Caco-2 (cell line): ENCODE data around the gene IL11. TPM values are rescaled to one million over a fixed set of nuclear protein-coding genes. Genes with fewer than 3 reads are reported as not detected.

Source experiments
- BruUV-seq: library from RNA; stranded (reverse); fragments of 400-500 nt; replicated peaks from 2 replicates; lab custom pipeline; 2021; lab: Mats Ljungman, UMichigan
- CTCF ChIA-PET: fragments of 300-600 bp; sonication (Branson Sonifier 250); formaldehyde crosslinking; loops from one replicate; lab custom pipeline; 2022; ENCODE audit warnings: antibody characterized with exemption; lab: Charles Lee
- POLR2A ChIA-PET: fragments of 300-600 bp; sonication (Branson Sonifier 250); formaldehyde crosslinking; loops from one replicate; lab custom pipeline; 2022; ENCODE audit warnings: antibody characterized with exemption; lab: Charles Lee
- DNase-seq, 2 experiments: peaks; one replicate each; pipeline versions ENCODE4 v3.0.0 to v3.0.0-alpha.2; 2020 to 2022
- H3K27me3 ChIP-seq: replicated peaks from 2 replicates; pipeline ENCODE4 v1.6.0; 2011; ENCODE audit warnings: low read length; ENCODE audit not compliant: control insufficient read depth, insufficient read depth
- H3K36me3 ChIP-seq: 2 replicates; pipeline ENCODE4 v1.5.1; 2011; ENCODE audit warnings: low read length; ENCODE audit not compliant: control insufficient read depth, insufficient read depth
- H3K4me1 ChIP-seq: fragments of 250-450 bp; sonication (Bioruptor Pico); 2 replicates; pipeline ENCODE4 v1.5.1; 2020; ENCODE audit warnings: mild to moderate bottlenecking
- H3K4me3 ChIP-seq: 2 replicates; pipeline ENCODE4 v1.5.1; 2011; ENCODE audit warnings: low read depth, mild to moderate bottlenecking, control low read depth, low read length
- H3K9me3 ChIP-seq: fragments of 250-450 bp; sonication (Bioruptor Pico); 2 replicates; pipeline ENCODE4 v1.5.1; 2020; ENCODE audit warnings: mild to moderate bottlenecking, moderate library complexity
- H3K27ac Mint-ChIP-seq: one replicate; pipeline ENCODE4 v1.8.0; 2022; ENCODE audit warnings: mixed read lengths; ENCODE audit not compliant: unreplicated experiment
- H3K27me3 Mint-ChIP-seq: one replicate; pipeline ENCODE4 v1.8.0; 2022; ENCODE audit warnings: mixed read lengths; ENCODE audit not compliant: insufficient read depth, unreplicated experiment
- H3K36me3 Mint-ChIP-seq: one replicate; pipeline ENCODE4 v1.8.0; 2022; ENCODE audit warnings: mild to moderate bottlenecking, mixed read lengths; ENCODE audit not compliant: insufficient read depth, unreplicated experiment
- H3K4me1 Mint-ChIP-seq: one replicate; pipeline ENCODE4 v1.8.0; 2022; ENCODE audit warnings: low read depth, mixed read lengths; ENCODE audit not compliant: unreplicated experiment
- H3K4me3 Mint-ChIP-seq: one replicate; pipeline ENCODE4 v1.8.0; 2022; ENCODE audit warnings: mild to moderate bottlenecking, moderate library complexity, mixed read lengths; ENCODE audit not compliant: unreplicated experiment
- H3K9me3 Mint-ChIP-seq: one replicate; pipeline ENCODE4 v1.8.0; 2022; ENCODE audit warnings: mixed read lengths; ENCODE audit not compliant: unreplicated experiment
- intact Hi-C: fragments of 100-400 bp; cut with micrococcal nuclease; formaldehyde crosslinking; loops from one replicate; pipeline ENCODE4 v1.10.0; 2022; ENCODE audit not compliant: unreplicated experiment
- total RNA-seq: library from RNA; stranded (reverse); gene quantifications from 2 replicates; pipeline ENCODE4 v1.2.3, GENCODE V29; 2022
- TF ChIP-seq, protein P1 (sequence below), 2 experiments: fragments of 200-600 bp in 1 of 2; IDR thresholded peaks; 1 replicate in 1 of 2; 2 replicates in 1 of 2; pipeline versions ENCODE4 v1.5.1 to v1.8.0; 2011 to 2022; ENCODE audit warnings: antibody characterized with exemption in 1 of 2, control low read depth in 1 of 2, inconsistent platforms in 1 of 2, low read depth in 1 of 2, low read length in 1 of 2, mild to moderate bottlenecking in 1 of 2, moderate library complexity in 1 of 2; ENCODE audit not compliant: insufficient read depth in 1 of 2, severe bottlenecking in 1 of 2, unreplicated experiment in 1 of 2

IL11 gene
- total RNA-seq, 1 experiment from 2014 or later: 0.70 TPM

GRCh38 chr19:55392820-55393761 is 22.8 kb upstream of the IL11 start:
- Mint-ChIP-seq H3K27me3 (no peaks in the 10 kb centered on the region), H3K4me1 (no peaks in the 10 kb centered on the region), H3K36me3 (peaks cover 51% of the 10 kb centered on the region), H3K4me3 (no peak overlapping the region), H3K27ac (no peak overlapping the region), H3K9me3 (no peaks in the 10 kb centered on the region)
- TF ChIP-seq, protein P1, sequence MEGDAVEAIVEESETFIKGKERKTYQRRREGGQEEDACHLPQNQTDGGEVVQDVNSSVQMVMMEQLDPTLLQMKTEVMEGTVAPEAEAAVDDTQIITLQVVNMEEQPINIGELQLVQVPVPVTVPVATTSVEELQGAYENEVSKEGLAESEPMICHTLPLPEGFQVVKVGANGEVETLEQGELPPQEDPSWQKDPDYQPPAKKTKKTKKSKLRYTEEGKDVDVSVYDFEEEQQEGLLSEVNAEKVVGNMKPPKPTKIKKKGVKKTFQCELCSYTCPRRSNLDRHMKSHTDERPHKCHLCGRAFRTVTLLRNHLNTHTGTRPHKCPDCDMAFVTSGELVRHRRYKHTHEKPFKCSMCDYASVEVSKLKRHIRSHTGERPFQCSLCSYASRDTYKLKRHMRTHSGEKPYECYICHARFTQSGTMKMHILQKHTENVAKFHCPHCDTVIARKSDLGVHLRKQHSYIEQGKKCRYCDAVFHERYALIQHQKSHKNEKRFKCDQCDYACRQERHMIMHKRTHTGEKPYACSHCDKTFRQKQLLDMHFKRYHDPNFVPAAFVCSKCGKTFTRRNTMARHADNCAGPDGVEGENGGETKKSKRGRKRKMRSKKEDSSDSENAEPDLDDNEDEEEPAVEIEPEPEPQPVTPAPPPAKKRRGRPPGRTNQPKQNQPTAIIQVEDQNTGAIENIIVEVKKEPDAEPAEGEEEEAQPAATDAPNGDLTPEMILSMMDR (IDR thresholded peaks at IDR 0.05; ENCODE audit: insufficient read depth in 1 of 2, low read depth in 1 of 2, low read length in 1 of 2, severe bottlenecking in 1 of 2, unreplicated experiment in 1 of 2): no peak
- no peak for DNase-seq
- peaks cover 6% of the 10 kb centered on the region for H3K4me1 ChIP-seq
- no peak overlapping the region for H3K4me3 ChIP-seq
- CTCF ChIA-PET: interaction anchor here (0.6 to 1.3 kb wide), 3 partner anchors 8 to 142 kb away, joined by 4 to 6 read pairs (median 5); no protein-coding TSS in a partner anchor
- BruUV-seq: no TSS peak
- no peaks in the 10 kb centered on the region for H3K27me3 ChIP-seq
- no peaks in the 10 kb centered on the region for H3K9me3 ChIP-seq
- POLR2A ChIA-PET: interaction anchor here (1.7 kb wide), 1 partner anchor 8 kb away, joined by 4 read pairs; the partner anchor contains the start of gene TMEM238
- H3K36me3 ChIP-seq: peaks cover 9% of the 10 kb centered on the region
- intact Hi-C loops: no loop called here

- Mint-ChIP-seq H3K27me3 (no peaks in the 10 kb centered on the region), H3K4me1 (peaks cover 2% of the 10 kb centered on the region), H3K36me3 (peaks cover 52% of the 10 kb centered on the region), H3K9me3 (no peaks in the 10 kb centered on the region), H3K4me3 (no peak overlapping the region), H3K27ac (no peak overlapping the region)
- TF ChIP-seq, protein P1 (IDR thresholded peaks at IDR 0.05; ENCODE audit: insufficient read depth in 1 of 2, low read depth in 1 of 2, low read length in 1 of 2, severe bottlenecking in 1 of 2, unreplicated experiment in 1 of 2): no peak
- no peak overlapping the region for H3K4me3 ChIP-seq
- no TSS peak for BruUV-seq
- no peaks in the 10 kb centered on the region for H3K9me3 ChIP-seq
- no peaks in the 10 kb centered on the region for H3K27me3 ChIP-seq
- intact Hi-C loops: no loop called here
- DNase-seq: no peak
- ChIA-PET CTCF (no interaction called here), POLR2A (no interaction called here)
- peaks cover 18% of the 10 kb centered on the region for H3K36me3 ChIP-seq
- H3K4me1 ChIP-seq: peaks cover 17% of the 10 kb centered on the region
Observed at GRCh38 chr19:55391702-55392615, 21.7 kb upstream of the IL11 start.

DNA sequence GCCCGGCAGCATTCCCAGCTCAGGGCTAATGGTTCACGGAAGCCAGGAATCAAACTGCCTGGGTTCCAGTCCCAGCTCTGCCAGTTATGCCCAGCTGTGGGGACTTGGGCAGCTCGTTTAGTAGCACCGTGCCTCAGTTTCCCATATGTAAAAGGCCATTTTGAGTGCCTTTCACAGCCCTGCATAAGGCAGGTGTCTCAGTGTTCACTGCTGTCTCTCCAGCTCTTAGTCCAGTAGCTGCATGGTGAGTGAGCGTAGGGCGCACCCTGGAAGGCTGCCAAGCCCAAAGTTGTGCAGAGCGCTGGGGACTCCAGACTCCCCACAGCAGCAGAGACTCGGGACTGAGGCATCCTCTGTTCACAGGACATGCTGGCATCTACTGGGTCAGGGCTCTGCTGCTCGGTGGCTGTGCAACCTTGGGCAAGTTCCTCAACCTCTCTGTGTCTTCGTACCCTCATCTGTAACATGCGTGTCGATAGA is 21.0 kb upstream of the IL11 start:
- Histone ChIP-seq H3K9me3 (no peaks in the 10 kb centered on the region), H3K4me1 (peaks cover 18% of the 10 kb centered on the region), H3K4me3 (no peak overlapping the region), H3K36me3 (peaks cover 18% of the 10 kb centered on the region), H3K27me3 (no peaks in the 10 kb centered on the region)
- Mint-ChIP-seq H3K9me3 (no peaks in the 10 kb centered on the region), H3K36me3 (peaks cover 59% of the 10 kb centered on the region), H3K4me1 (peaks cover 7% of the 10 kb centered on the region), H3K27ac (peak overlapping the region; percentile 51), H3K27me3 (no peaks in the 10 kb centered on the region), H3K4me3 (no peak overlapping the region)
- intact Hi-C loops: no loop called here
- POLR2A ChIA-PET: no interaction called here
- TF ChIP-seq, protein P1 (IDR thresholded peaks at IDR 0.05; ENCODE audit: insufficient read depth in 1 of 2, low read depth in 1 of 2, low read length in 1 of 2, severe bottlenecking in 1 of 2, unreplicated experiment in 1 of 2): no peak
- DNase-seq: no peak
- no TSS peak for BruUV-seq
- CTCF ChIA-PET: no interaction called here
